HAP-1 (cell line): ENCODE measurements around the gene SSBP3.

Source experiments
- DNase-seq, 2 experiments: peaks; one replicate each; pipeline ENCODE4 v3.0.0-alpha.2; 2016 to 2020; ENCODE audit warnings: low spot score in 2 of 2
- H3K27me3 ChIP-seq: fragments of 250-450 bp; sonication (Bioruptor Pico); 2 replicates; pipeline ENCODE4 v1.5.1; 2020; ENCODE audit warnings: low read depth, mild to moderate bottlenecking, moderate library complexity
- H3K36me3 ChIP-seq: fragments of 250-450 bp; sonication (Bioruptor Pico); replicated peaks from 2 replicates; pipeline ENCODE4 v1.5.1; 2020; ENCODE audit warnings: mild to moderate bottlenecking
- H3K4me1 ChIP-seq: fragments of 250-450 bp; sonication (Bioruptor Pico); 2 replicates; pipeline ENCODE4 v1.5.1; 2020; ENCODE audit warnings: mild to moderate bottlenecking
- H3K4me3 ChIP-seq: fragments of 250-450 bp; sonication (Bioruptor Pico); 2 replicates; pipeline ENCODE4 v1.5.1; 2020; ENCODE audit warnings: mild to moderate bottlenecking, moderate library complexity
- H3K9me3 ChIP-seq: fragments of 250-450 bp; sonication (Bioruptor Pico); 2 replicates; pipeline ENCODE4 v1.5.1; 2020; ENCODE audit warnings: mild to moderate bottlenecking, moderate library complexity
- in situ Hi-C: fragments of 300-500 bp; cut with MboI; formaldehyde crosslinking; loops from 3 replicates; pipeline ENCODE4 v1.14.3; 2020; ENCODE audit warnings: low sequenced_read_pairs, inconsistent platforms, mixed read lengths

SSBP3 gene

GRCh38 chr1:54280651-54281050 is 125.5 kb downstream of the SSBP3 start:
- no peak for DNase-seq
- Histone ChIP-seq H3K4me3 (no peak overlapping the region), H3K36me3 (no peaks in the 10 kb centered on the region), H3K27me3 (no peaks in the 10 kb centered on the region), H3K4me1 (no peaks in the 10 kb centered on the region), H3K9me3 (no peaks in the 10 kb centered on the region)
- in situ Hi-C loops, result no loop called here

GRCh38 chr1:54279457-54279856 is 126.7 kb downstream of the SSBP3 start:
- in situ Hi-C loops, result no loop called here

GRCh38 chr1:54278941-54279422 is 127.2 kb downstream of the SSBP3 start:
- H3K27me3 ChIP-seq, result no peaks in the 10 kb centered on the region
- H3K4me3 ChIP-seq, result no peak overlapping the region
- H3K36me3 ChIP-seq, result no peaks in the 10 kb centered on the region
- no peaks in the 10 kb centered on the region for H3K4me1 ChIP-seq
- in situ Hi-C loops, result no loop called here
- DNase-seq, result no peak
- H3K9me3 ChIP-seq, result no peaks in the 10 kb centered on the region

More at GRCh38 chr1:54279457-54279856, 126.7 kb downstream of the SSBP3 start:
- Histone ChIP-seq H3K36me3 (no peaks in the 10 kb centered on the region), H3K27me3 (no peaks in the 10 kb centered on the region), H3K4me1 (no peaks in the 10 kb centered on the region), H3K9me3 (no peaks in the 10 kb centered on the region), H3K4me3 (no peak overlapping the region)
- DNase-seq, result no peak

- H3K4me3 ChIP-seq, result no peak overlapping the region
- no peaks in the 10 kb centered on the region for H3K9me3 ChIP-seq
- no peaks in the 10 kb centered on the region for H3K4me1 ChIP-seq
- no peak for DNase-seq
- H3K36me3 ChIP-seq, result no peaks in the 10 kb centered on the region
- in situ Hi-C loops, result no loop called here
- no peaks in the 10 kb centered on the region for H3K27me3 ChIP-seq
Observed at GRCh38 chr1:54277451-54278341, 128.5 kb downstream of the SSBP3 start.

- Histone ChIP-seq H3K4me1 (no peaks in the 10 kb centered on the region), H3K4me3 (no peak overlapping the region), H3K9me3 (no peaks in the 10 kb centered on the region), H3K36me3 (no peaks in the 10 kb centered on the region), H3K27me3 (no peaks in the 10 kb centered on the region)
- in situ Hi-C loops, result no loop called here
- DNase-seq, result no peak
Observed at GRCh38 chr1:54276617-54277450, 129.4 kb downstream of the SSBP3 start.

- in situ Hi-C loops, result no loop called here
- no peaks in the 10 kb centered on the region for H3K4me1 ChIP-seq
- no peak for DNase-seq
Observed at GRCh38 chr1:54275349-54275748, 130.8 kb downstream of the SSBP3 start.

GRCh38 chr1:54274881-54275280 is 131.3 kb downstream of the SSBP3 start:
- Histone ChIP-seq H3K4me3 (no peak overlapping the region), H3K9me3 (no peaks in the 10 kb centered on the region), H3K36me3 (no peaks in the 10 kb centered on the region), H3K27me3 (no peaks in the 10 kb centered on the region), H3K4me1 (no peaks in the 10 kb centered on the region)
- no peak for DNase-seq
- in situ Hi-C loops, result no loop called here

More at GRCh38 chr1:54275349-54275748, 130.8 kb downstream of the SSBP3 start:
- H3K36me3 ChIP-seq, result no peaks in the 10 kb centered on the region
- H3K4me3 ChIP-seq, result no peak overlapping the region
- H3K9me3 ChIP-seq, result no peaks in the 10 kb centered on the region
- no peaks in the 10 kb centered on the region for H3K27me3 ChIP-seq

GRCh38 chr1:54274448-54274847 is 131.7 kb downstream of the SSBP3 start:
- Histone ChIP-seq H3K4me1 (no peaks in the 10 kb centered on the region), H3K9me3 (no peaks in the 10 kb centered on the region), H3K4me3 (no peak overlapping the region), H3K27me3 (no peaks in the 10 kb centered on the region), H3K36me3 (no peaks in the 10 kb centered on the region)
- no peak for DNase-seq
- in situ Hi-C loops, result no loop called here

GRCh38 chr1:54273795-54274163 is 132.4 kb downstream of the SSBP3 start:
- in situ Hi-C loops, result no loop called here
- Histone ChIP-seq H3K4me3 (no peak overlapping the region), H3K27me3 (no peaks in the 10 kb centered on the region), H3K4me1 (no peaks in the 10 kb centered on the region), H3K36me3 (no peaks in the 10 kb centered on the region), H3K9me3 (no peaks in the 10 kb centered on the region)
- DNase-seq, result no peak

GRCh38 chr1:54273092-54273794 is 133.0 kb downstream of the SSBP3 start:
- H3K9me3 ChIP-seq, result no peaks in the 10 kb centered on the region
- DNase-seq, result peak in 1 of 2 experiments; percentile 25
- no peak overlapping the region for H3K4me3 ChIP-seq
- no peaks in the 10 kb centered on the region for H3K36me3 ChIP-seq
- H3K4me1 ChIP-seq, result no peaks in the 10 kb centered on the region
- H3K27me3 ChIP-seq, result no peaks in the 10 kb centered on the region
- in situ Hi-C loops, result no loop called here

- H3K4me3 ChIP-seq, result no peak overlapping the region
- no peak for DNase-seq
- H3K36me3 ChIP-seq, result no peaks in the 10 kb centered on the region
- H3K4me1 ChIP-seq, result no peaks in the 10 kb centered on the region
- no peaks in the 10 kb centered on the region for H3K27me3 ChIP-seq
- in situ Hi-C loops, result no loop called here
- H3K9me3 ChIP-seq, result no peaks in the 10 kb centered on the region
Observed at GRCh38 chr1:54272772-54273091, 133.5 kb downstream of the SSBP3 start.

- DNase-seq, result no peak
Observed at GRCh38 chr1:54272134-54272533, 134.1 kb downstream of the SSBP3 start.

GRCh38 chr1:54271341-54271740 is 134.9 kb downstream of the SSBP3 start:
- DNase-seq, result no peak
- Histone ChIP-seq H3K4me3 (no peak overlapping the region), H3K9me3 (no peaks in the 10 kb centered on the region), H3K27me3 (no peaks in the 10 kb centered on the region), H3K36me3 (no peaks in the 10 kb centered on the region), H3K4me1 (no peaks in the 10 kb centered on the region)
- in situ Hi-C loops, result no loop called here

More at GRCh38 chr1:54272134-54272533, 134.1 kb downstream of the SSBP3 start:
- no peaks in the 10 kb centered on the region for H3K36me3 ChIP-seq
- in situ Hi-C loops, result no loop called here
- H3K4me3 ChIP-seq, result no peak overlapping the region
- no peaks in the 10 kb centered on the region for H3K27me3 ChIP-seq
- H3K9me3 ChIP-seq, result no peaks in the 10 kb centered on the region
- no peaks in the 10 kb centered on the region for H3K4me1 ChIP-seq
